ENCODE results near the gene ENO2.
A peak's percentile ranks its signal among the peaks of the same experiment; 100 is the strongest.

ENO2 gene

GRCh38 chr12:6925540-6926279 lies 11.3 kb downstream of the ENO2 start:
- Histone ChIP-seq H3K9ac (ENCODE audit: low read depth, low read length, poor library complexity, severe bottlenecking) (peak overlapping the region; percentile 96), H3K36me3 (ENCODE audit: insufficient read depth, low read length) (peaks cover 11% of the 10 kb centered on the region; the same call in 1 of the 2 replicates), H3K4me2 (ENCODE audit: low read depth, low read length, poor library complexity, severe bottlenecking) (peak overlapping the region; percentile 90), H3F3A (ENCODE audit: low read depth) (no peaks in the 10 kb centered on the region), H3K4me3 (ENCODE audit: low read length, poor library complexity, severe bottlenecking) (no peak overlapping the region), H2AFZ (ENCODE audit: low read length) (no peak overlapping the region), H3K9me2 (replicated peaks; ENCODE audit: low read depth, low read length) (no peaks in the 10 kb centered on the region), H3K27me3 (ENCODE audit: insufficient read depth, low read length, poor library complexity, severe bottlenecking) (no peaks in the 10 kb centered on the region), H4K20me1 (ENCODE audit: insufficient read depth, low read length, poor library complexity, severe bottlenecking) (peaks cover 14% of the 10 kb centered on the region), H3K79me2 (ENCODE audit: insufficient read depth, low read length) (peaks cover 35% of the 10 kb centered on the region), H3K4me1 (ENCODE audit: insufficient read depth, low read length, poor library complexity, severe bottlenecking) (peaks cover 52% of the 10 kb centered on the region), H3K9me3 (ENCODE audit: insufficient read depth, low read depth, low read length) (no peaks in the 10 kb centered on the region)
- TF ChIP-seq EZH2phosphoT487 (IDR thresholded peaks at IDR 0.05; ENCODE audit: borderline replicate concordance) (no peak), CTCF (conservative IDR thresholded peaks at IDR 0.05; ENCODE audit: low read length) (no peak)

DNA sequence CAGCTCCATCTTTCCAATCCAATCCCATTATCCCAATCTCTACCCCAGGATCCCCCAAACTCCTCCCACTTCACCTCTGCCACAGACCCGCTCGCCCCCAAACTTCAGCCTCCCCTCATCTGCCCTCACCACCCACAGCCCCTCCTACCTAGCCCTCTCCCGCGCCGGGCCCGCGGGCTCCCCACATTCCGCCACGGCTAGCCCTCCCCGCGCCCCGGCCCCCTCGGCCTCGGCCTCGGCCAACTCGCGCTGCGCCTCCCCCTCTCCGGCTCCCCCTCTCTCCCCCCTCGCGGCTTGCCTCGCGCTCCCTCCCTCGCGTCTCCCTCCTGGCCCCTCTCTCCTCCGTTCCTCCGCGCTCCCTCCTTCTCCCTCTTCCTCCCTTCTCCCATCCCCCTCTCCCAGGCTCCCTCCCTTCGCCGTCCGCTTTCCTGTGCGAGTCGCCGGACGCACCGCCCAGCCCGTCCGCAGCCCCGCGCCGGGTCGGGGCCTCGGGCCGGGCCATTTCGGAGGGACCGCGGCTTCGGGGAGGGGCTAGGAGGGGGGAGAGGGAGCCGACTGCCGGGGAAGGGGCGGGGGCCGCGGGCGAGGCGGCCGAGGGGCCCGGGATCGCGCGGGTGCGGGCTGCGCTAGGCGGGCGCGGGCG lies 13.1 kb downstream of the ENO2 start, which contains the start of gene ATN1:
Gene ATN1, plus strand, starts transcription at position 581 of the 643 bp plus-strand sequence. CDS start 6,043 bp downstream, outside the sequence.
- Histone ChIP-seq H4K20me1 (ENCODE audit: insufficient read depth, low read length, poor library complexity, severe bottlenecking) (peaks cover 14% of the 10 kb centered on the region), H2AFZ (ENCODE audit: low read length) (peak within 1 kb of the TSS; percentile 95), H3K4me3 (ENCODE audit: low read length, poor library complexity, severe bottlenecking) (peak within 1 kb of the TSS; percentile 90), H3K9me3 (ENCODE audit: insufficient read depth, low read depth, low read length) (no peaks in the 10 kb centered on the region), H3K36me3 (ENCODE audit: insufficient read depth, low read length) (no peaks in the 10 kb centered on the region; the same call in 1 of the 2 replicates), H3K79me2 (ENCODE audit: insufficient read depth, low read length) (peaks cover 51% of the 10 kb centered on the region), H3K9me2 (replicated peaks; ENCODE audit: low read depth, low read length) (no peaks in the 10 kb centered on the region), H3K9ac (ENCODE audit: low read depth, low read length, poor library complexity, severe bottlenecking) (peak within 1 kb of the TSS; percentile 96), H3K4me1 (ENCODE audit: insufficient read depth, low read length, poor library complexity, severe bottlenecking) (peaks cover 59% of the 10 kb centered on the region), H3K4me2 (ENCODE audit: low read depth, low read length, poor library complexity, severe bottlenecking) (peak within 1 kb of the TSS; percentile 97), H3F3A (ENCODE audit: low read depth) (no peaks in the 10 kb centered on the region), H3K27me3 (ENCODE audit: insufficient read depth, low read length, poor library complexity, severe bottlenecking) (no peaks in the 10 kb centered on the region)
- TF ChIP-seq CTCF (conservative IDR thresholded peaks at IDR 0.05; ENCODE audit: low read length): no peak
- TF ChIP-seq EZH2phosphoT487 (IDR thresholded peaks at IDR 0.05; ENCODE audit: borderline replicate concordance): no peak

DNA sequence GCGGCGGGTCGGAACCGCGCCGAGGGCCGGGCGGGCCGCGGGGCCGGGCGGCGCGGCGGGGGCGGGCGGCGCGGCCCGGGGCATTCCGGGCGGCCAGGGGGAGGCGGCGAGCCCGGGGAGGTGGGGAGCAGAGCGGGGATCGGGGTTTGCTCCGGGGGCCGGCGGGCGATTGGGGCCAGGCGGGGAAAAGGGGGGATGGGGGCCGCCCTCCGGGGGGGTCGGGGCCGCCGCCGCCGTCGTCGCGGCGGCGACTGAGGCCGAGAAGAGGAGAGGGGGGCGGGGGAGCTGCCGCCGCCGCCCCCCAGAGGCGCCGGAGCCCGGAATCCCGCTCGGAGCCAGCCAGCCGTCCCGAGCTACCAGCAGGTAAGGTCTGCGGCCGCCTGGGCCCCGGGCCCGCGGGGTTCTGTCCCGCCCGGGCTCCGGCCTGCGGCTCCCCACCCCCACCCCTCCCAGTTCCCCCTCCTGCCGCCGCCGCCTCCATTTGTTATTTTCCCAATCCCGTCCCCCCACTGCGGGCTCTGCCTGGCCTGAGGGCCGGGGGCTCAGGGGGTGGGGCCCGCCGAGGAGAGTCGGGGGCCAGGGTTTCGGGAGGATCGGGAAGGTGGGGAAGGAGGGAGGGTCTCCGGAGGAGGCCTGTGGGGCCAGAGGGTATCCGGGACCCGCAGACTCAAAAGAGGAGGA lies 13.8 kb downstream of the ENO2 start:
- H3K79me2 ChIP-seq (ENCODE audit: insufficient read depth, low read length): peaks cover 56% of the 10 kb centered on the region
- H4K20me1 ChIP-seq (ENCODE audit: insufficient read depth, low read length, poor library complexity, severe bottlenecking): peaks cover 14% of the 10 kb centered on the region
- H3K36me3 ChIP-seq (ENCODE audit: insufficient read depth, low read length): no peaks in the 10 kb centered on the region
- peak overlapping the region; percentile 96 for H3K9ac ChIP-seq (ENCODE audit: low read depth, low read length, poor library complexity, severe bottlenecking)
- H3K27me3 ChIP-seq (ENCODE audit: insufficient read depth, low read length, poor library complexity, severe bottlenecking): no peaks in the 10 kb centered on the region
- peaks cover 62% of the 10 kb centered on the region for H3K4me1 ChIP-seq (ENCODE audit: insufficient read depth, low read length, poor library complexity, severe bottlenecking)
- H3K4me2 ChIP-seq (ENCODE audit: low read depth, low read length, poor library complexity, severe bottlenecking): peak overlapping the region; percentile 97
- peak overlapping the region; percentile 90 for H3K4me3 ChIP-seq (ENCODE audit: low read length, poor library complexity, severe bottlenecking)
- H3K9me2 ChIP-seq (replicated peaks; ENCODE audit: low read depth, low read length): no peaks in the 10 kb centered on the region
- H3F3A ChIP-seq (ENCODE audit: low read depth): no peaks in the 10 kb centered on the region
- no peak overlapping the region for H2AFZ ChIP-seq (ENCODE audit: low read length)
- no peaks in the 10 kb centered on the region for H3K9me3 ChIP-seq (ENCODE audit: insufficient read depth, low read depth, low read length)
- TF ChIP-seq CTCF (conservative IDR thresholded peaks at IDR 0.05; ENCODE audit: low read length): no peak
- TF ChIP-seq EZH2phosphoT487 (IDR thresholded peaks at IDR 0.05; ENCODE audit: borderline replicate concordance): no peak
